MM.1S (cell line): ENCODE data around the gene BOC.

Experiments
- CTCF ChIP-seq: fragments of 300-600 bp; sonication (generic); IDR thresholded peaks from 2 replicates; pipeline ENCODE4 v1.5.1; 2016; ENCODE audit warnings: antibody characterized with exemption, low read length, mixed read lengths
- EZH2 ChIP-seq: fragments of 300-600 bp; sonication (generic); optimal IDR thresholded peaks from 2 replicates; pipeline ENCODE3; 2017; ENCODE audit warnings: low read depth, mild to moderate bottlenecking, antibody characterized with exemption, low read length, mixed read lengths
- EZH2phosphoT487 ChIP-seq: fragments of 300-600 bp; sonication (generic); IDR thresholded peaks from 2 replicates; pipeline ENCODE4 v1.6.1; 2018; ENCODE audit warnings: antibody characterized with exemption, low read length

GRCh38 chr3:113329757-113330156 is 118.4 kb downstream of the BOC start:
- TF ChIP-seq CTCF = no peak
- no peak for TF ChIP-seq EZH2
- no peak for TF ChIP-seq EZH2phosphoT487
